GM18867 (cell line): ENCODE data around the gene PIWIL1.

ENCODE experiments used
- ATAC-seq: cut with Tn5 transposase; IDR thresholded peaks from one replicate; pipeline ENCODE4 v1.9.1; 2021; ENCODE audit warnings: mild to moderate bottlenecking, moderate library complexity; ENCODE audit not compliant: unreplicated experiment

PIWIL1 gene

GRCh38 chr12:130336723-130337487 lies 782 bp upstream of the PIWIL1 start:
- ATAC-seq, result no peak

- no peak for ATAC-seq
Measured at GRCh38 chr12:130338794-130339601, 1.3 kb downstream of the PIWIL1 start.

GRCh38 chr12:130339951-130340350 lies 2.3 kb downstream of the PIWIL1 start:
- ATAC-seq, result no peak

GRCh38 chr12:130342442-130342841 lies 4.8 kb downstream of the PIWIL1 start:
- ATAC-seq, result no peak

GRCh38 chr12:130342842-130343241 lies 5.2 kb downstream of the PIWIL1 start:
- no peak for ATAC-seq

GRCh38 chr12:130344529-130344928 lies 6.8 kb downstream of the PIWIL1 start:
- ATAC-seq, result no peak

GRCh38 chr12:130345292-130345691 lies 7.6 kb downstream of the PIWIL1 start:
- ATAC-seq, result no peak

GRCh38 chr12:130347588-130347987 lies 9.9 kb downstream of the PIWIL1 start:
- ATAC-seq, result no peak

GRCh38 chr12:130350715-130351114 lies 13.0 kb downstream of the PIWIL1 start:
- ATAC-seq, result no peak

GRCh38 chr12:130351326-130351725 lies 13.6 kb downstream of the PIWIL1 start:
- ATAC-seq, result no peak

GRCh38 chr12:130353081-130353480 lies 15.4 kb downstream of the PIWIL1 start:
- ATAC-seq, result no peak

- ATAC-seq, result no peak
Measured at GRCh38 chr12:130354407-130354806, 16.7 kb downstream of the PIWIL1 start.

GRCh38 chr12:130356222-130356621 lies 18.5 kb downstream of the PIWIL1 start:
- ATAC-seq, result no peak

GRCh38 chr12:130357241-130357640 lies 19.6 kb downstream of the PIWIL1 start:
- no peak for ATAC-seq

GRCh38 chr12:130357729-130358330 lies 20.1 kb downstream of the PIWIL1 start:
- ATAC-seq, result no peak

GRCh38 chr12:130362060-130362459 lies 24.4 kb downstream of the PIWIL1 start:
- ATAC-seq, result no peak

- no peak for ATAC-seq
Measured at GRCh38 chr12:130364578-130364977, 26.9 kb downstream of the PIWIL1 start.

- ATAC-seq, result no peak
Measured at GRCh38 chr12:130366159-130366558, 28.5 kb downstream of the PIWIL1 start.

GRCh38 chr12:130367003-130367402 lies 29.3 kb downstream of the PIWIL1 start:
- no peak for ATAC-seq

GRCh38 chr12:130367523-130367922 lies 29.8 kb downstream of the PIWIL1 start:
- ATAC-seq, result no peak

GRCh38 chr12:130369816-130370215 lies 32.1 kb downstream of the PIWIL1 start:
- no peak for ATAC-seq

GRCh38 chr12:130371296-130371695 lies 33.6 kb downstream of the PIWIL1 start:
- ATAC-seq, result no peak
